ENCODE data around the gene NCAPD2.

Gene NCAPD2, protein sequence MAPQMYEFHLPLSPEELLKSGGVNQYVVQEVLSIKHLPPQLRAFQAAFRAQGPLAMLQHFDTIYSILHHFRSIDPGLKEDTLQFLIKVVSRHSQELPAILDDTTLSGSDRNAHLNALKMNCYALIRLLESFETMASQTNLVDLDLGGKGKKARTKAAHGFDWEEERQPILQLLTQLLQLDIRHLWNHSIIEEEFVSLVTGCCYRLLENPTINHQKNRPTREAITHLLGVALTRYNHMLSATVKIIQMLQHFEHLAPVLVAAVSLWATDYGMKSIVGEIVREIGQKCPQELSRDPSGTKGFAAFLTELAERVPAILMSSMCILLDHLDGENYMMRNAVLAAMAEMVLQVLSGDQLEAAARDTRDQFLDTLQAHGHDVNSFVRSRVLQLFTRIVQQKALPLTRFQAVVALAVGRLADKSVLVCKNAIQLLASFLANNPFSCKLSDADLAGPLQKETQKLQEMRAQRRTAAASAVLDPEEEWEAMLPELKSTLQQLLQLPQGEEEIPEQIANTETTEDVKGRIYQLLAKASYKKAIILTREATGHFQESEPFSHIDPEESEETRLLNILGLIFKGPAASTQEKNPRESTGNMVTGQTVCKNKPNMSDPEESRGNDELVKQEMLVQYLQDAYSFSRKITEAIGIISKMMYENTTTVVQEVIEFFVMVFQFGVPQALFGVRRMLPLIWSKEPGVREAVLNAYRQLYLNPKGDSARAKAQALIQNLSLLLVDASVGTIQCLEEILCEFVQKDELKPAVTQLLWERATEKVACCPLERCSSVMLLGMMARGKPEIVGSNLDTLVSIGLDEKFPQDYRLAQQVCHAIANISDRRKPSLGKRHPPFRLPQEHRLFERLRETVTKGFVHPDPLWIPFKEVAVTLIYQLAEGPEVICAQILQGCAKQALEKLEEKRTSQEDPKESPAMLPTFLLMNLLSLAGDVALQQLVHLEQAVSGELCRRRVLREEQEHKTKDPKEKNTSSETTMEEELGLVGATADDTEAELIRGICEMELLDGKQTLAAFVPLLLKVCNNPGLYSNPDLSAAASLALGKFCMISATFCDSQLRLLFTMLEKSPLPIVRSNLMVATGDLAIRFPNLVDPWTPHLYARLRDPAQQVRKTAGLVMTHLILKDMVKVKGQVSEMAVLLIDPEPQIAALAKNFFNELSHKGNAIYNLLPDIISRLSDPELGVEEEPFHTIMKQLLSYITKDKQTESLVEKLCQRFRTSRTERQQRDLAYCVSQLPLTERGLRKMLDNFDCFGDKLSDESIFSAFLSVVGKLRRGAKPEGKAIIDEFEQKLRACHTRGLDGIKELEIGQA (N-terminal part only)

DNA sequence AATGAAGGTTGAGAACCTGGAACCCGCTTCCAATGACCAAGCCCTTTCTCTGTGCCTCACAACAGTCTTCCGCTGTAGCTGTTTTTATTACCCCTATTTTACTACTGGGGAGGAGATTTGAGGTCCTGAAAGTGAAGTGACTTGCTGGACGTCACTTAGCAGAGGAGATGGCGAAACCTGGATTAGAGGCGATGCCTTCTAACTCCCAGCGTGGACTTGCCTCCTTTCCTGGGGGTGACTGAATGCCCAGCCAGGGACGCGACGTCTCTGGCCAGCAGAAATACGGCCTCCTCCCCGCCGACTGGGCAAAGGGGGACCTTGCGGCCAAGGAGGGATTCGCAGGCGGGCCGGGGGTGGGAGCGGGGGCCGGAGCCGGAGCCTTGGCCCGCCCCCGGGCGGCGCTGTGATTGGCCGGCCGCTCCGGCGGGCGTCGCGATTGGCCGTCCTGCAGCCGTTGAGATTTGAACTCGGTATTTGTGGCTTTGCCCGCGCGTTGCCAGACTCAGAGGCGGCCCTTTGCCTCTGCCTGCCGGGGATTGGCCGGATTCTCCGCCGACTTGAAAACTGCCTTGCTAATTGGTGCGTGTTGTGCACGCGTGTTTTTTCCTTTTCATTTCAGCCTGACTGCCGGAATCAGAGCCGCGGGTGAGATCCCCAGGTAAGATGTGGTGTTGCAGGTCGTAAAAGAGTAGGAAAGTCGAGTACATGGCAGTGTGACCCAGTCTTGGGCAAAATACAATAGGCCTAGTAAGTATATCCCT lies at the start of gene NCAPD2:
TSS of gene NCAPD2 (plus strand) at position 606 of the 761 bp plus-strand sequence. CDS start 997 bp downstream, outside the sequence.
- DNase-seq (ENCODE audit: low read depth in 2 of 2): peak; percentile 87 to 88

DNA sequence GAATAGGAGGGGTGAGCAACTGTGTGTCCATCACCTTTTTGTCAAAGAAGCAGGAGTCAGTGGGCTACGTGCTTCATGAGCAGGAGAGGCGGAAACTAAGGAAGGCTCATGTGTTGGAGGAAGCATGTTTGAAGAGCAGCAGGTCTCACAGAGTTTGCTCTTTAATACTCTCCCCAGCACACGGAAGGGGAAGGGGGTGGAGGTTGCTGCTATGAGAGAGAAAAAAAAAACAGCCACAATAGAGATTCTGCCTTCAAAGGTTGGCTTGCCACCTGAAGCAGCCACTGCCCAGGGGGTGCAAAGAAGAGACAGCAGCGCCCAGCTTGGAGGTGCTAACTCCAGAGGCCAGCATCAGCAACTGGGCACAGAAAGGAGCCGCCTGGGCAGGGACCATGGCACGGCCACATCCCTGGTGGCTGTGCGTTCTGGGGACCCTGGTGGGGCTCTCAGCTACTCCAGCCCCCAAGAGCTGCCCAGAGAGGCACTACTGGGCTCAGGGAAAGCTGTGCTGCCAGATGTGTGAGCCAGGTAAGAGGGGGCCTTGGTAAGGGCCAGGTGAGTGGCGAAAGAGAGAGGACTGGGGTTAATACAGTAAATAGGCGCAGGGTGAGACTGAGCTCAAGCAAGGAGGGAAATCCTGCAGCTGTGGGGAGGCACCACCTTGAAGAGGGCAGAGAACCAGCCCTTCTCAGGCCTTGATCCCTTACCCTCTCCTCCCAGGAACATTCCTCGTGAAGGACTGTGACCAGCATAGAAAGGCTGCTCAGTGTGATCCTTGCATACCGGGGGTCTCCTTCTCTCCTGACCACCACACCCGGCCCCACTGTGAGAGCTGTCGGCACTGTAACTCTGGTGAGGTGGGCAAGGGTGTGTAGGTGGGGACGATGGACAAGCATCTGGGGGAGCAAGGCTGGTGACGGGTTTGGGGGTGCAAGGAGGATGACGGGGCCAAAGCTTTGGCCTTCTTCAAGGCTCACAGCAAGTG lies 48.9 kb upstream of the NCAPD2 start, which contains the start of gene CD27:
TSS of gene CD27 (plus strand) at position 252 of the 985 bp plus-strand sequence. CDS start at position 393, 141 bp downstream.
- DNase-seq (ENCODE audit: low read depth in 2 of 2): no peak

DNA sequence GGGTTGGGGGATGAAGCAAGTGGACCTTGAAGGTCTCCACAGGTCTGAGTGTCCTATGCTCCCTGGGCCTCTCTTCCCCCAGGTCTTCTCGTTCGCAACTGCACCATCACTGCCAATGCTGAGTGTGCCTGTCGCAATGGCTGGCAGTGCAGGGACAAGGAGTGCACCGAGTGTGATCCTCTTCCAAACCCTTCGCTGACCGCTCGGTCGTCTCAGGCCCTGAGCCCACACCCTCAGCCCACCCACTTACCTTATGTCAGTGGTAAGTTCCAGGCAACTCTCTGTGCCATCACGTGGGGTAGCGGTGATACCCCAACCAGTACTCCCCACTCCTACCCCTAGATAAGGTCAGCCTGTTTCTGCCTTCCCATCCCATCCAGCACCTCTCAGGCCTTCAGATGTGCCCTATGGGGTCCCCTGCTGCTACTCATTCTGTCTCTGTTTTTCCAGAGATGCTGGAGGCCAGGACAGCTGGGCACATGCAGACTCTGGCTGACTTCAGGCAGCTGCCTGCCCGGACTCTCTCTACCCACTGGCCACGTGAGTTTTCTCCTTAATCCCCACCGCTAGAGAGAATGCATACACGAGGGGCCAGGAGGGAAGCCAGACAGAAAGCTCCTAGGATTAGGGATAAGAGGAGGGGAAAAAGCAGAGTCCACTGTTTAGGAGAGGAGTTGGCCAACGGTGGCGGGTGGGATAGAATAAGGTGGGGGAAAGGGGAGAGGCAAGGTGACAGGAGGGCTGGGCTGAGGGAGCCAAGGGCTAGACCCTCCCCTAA lies 43.6 kb upstream of the NCAPD2 start:
- DNase-seq (ENCODE audit: low read depth in 2 of 2): no peak

DNA sequence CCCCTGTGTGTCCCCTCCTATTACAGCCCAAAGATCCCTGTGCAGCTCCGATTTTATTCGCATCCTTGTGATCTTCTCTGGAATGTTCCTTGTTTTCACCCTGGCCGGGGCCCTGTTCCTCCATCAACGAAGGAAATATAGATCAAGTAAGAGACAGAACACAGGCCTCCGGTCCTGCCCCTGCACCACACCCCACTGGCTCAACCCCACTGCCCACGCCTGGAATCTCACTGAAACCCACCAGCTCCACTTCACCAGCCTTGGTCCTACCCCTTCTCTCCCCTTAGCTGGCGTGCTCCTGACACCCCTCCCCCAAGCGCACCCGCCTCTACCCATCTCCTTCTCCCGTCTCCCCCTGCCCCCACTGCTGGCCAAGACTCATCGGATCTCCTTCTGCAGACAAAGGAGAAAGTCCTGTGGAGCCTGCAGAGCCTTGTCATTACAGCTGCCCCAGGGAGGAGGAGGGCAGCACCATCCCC lies 43.0 kb upstream of the NCAPD2 start:
- DNase-seq (ENCODE audit: low read depth in 2 of 2): no peak

DNA sequence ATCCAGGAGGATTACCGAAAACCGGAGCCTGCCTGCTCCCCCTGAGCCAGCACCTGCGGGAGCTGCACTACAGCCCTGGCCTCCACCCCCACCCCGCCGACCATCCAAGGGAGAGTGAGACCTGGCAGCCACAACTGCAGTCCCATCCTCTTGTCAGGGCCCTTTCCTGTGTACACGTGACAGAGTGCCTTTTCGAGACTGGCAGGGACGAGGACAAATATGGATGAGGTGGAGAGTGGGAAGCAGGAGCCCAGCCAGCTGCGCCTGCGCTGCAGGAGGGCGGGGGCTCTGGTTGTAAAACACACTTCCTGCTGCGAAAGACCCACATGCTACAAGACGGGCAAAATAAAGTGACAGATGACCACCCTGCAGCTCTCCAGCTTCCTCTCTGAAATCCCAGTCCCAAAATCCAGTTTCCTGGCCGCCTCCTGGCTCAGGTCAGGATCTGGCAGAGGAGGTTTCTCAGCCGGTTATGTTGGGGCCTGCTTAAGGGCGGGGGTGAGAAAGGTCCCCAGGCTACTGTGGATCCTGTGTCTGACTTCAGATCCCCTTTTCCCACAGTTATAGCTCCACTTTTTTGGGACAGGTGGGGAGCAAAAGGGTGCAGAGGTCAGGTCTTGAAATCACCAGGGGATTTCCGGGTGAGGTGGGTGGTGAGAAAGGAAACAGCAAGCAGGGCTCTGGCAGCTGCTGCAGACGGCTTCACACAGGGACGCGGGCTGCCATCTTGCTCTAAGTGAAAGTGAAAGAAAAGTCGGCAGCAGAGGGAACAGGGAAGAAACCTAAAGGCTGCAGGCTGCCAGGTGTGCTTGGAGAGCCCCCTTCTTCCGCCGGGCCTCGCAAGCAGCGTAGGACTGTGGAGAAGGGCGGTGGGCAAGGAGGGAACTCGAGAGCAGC lies 42.3 kb upstream of the NCAPD2 start, which contains the start of gene TAPBPL:
TSS of gene TAPBPL (plus strand) at position 695 of the 897 bp plus-strand sequence. CDS start 207 bp downstream, outside the sequence.
- peak; percentile 58 to 61 for DNase-seq (ENCODE audit: low read depth in 2 of 2)

DNA sequence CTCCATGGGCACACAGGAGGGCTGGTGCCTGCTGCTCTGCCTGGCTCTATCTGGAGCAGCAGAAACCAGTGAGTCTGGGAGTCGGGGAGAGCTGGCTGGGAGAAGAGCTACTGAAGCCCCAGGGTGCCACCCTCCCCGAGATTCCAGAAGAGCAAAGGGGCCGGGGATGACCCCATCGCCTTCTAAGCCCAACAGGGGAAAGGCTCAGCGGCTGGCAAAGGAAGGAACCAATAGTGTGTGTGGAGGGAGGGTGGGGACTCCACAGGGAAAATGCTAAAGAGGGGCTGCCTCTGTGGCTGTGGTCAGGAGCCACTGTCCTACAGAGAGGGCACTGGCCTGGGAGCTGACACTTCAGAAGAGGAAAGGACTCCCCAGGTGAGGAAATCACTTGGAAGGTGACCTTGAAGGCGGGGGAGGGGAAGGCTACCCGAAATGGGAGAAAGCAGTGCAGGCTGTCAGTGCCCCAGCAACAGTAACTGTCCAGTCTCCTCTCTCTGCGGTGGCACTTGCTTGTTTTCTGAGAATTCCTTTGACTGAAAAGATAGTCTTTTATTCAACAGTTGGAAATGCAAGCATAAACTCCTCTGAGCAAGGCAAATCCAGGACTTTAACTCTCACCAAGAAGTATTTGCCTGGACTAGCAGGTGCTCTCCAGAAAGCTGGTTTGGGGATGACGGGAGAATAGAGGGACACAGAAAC lies 41.5 kb upstream of the NCAPD2 start:
- no peak for DNase-seq (ENCODE audit: low read depth in 2 of 2)

DNA sequence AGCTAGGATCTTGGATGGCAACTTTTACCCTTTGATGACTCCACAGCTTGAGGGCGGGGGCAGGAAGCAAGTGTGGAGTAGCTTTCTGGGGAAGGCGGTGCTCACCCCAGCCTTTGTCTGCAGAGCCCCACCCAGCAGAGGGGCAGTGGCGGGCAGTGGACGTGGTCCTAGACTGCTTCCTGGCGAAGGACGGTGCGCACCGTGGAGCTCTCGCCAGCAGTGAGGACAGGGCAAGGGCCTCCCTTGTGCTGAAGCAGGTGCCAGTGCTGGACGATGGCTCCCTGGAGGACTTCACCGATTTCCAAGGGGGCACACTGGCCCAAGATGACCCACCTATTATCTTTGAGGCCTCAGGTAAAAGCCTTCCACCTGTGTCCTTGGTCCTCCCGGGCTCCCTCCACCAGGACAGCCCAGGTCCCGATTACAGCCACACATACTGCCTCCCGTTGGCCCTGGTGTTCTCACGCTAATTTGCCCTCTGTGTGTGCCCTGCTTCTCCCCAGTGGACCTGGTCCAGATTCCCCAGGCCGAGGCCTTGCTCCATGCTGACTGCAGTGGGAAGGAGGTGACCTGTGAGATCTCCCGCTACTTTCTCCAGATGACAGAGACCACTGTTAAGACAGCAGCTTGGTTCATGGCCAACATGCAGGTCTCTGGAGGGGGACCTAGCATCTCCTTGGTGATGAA lies 40.8 kb upstream of the NCAPD2 start:
- no peak for DNase-seq (ENCODE audit: low read depth in 2 of 2)

DNA sequence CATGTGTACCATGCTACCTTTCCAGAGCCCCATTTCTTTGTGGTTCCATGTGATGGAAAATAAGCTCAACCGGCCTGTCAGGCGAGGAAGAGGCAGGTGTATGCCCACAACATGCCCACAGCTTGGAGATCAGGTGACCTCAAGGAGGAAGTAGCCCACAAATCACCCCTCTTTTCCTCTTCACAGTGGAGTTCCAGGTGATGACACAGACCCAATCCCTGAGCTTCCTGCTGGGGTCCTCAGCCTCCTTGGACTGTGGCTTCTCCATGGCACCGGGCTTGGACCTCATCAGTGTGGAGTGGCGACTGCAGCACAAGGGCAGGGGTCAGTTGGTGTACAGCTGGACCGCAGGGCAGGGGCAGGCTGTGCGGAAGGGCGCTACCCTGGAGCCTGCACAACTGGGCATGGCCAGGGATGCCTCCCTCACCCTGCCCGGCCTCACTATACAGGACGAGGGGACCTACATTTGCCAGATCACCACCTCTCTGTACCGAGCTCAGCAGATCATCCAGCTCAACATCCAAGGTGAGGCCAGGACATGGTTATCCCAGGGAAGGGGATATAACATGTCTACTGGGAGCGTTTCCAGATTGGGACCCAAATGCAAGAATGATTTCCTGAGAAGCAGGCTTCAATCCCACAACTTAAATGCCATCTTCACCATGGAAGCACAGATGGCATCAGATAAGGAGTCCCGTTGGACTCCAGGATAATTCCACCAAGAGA lies 36.5 kb upstream of the NCAPD2 start:
- DNase-seq (ENCODE audit: low read depth in 2 of 2): no peak

DNA sequence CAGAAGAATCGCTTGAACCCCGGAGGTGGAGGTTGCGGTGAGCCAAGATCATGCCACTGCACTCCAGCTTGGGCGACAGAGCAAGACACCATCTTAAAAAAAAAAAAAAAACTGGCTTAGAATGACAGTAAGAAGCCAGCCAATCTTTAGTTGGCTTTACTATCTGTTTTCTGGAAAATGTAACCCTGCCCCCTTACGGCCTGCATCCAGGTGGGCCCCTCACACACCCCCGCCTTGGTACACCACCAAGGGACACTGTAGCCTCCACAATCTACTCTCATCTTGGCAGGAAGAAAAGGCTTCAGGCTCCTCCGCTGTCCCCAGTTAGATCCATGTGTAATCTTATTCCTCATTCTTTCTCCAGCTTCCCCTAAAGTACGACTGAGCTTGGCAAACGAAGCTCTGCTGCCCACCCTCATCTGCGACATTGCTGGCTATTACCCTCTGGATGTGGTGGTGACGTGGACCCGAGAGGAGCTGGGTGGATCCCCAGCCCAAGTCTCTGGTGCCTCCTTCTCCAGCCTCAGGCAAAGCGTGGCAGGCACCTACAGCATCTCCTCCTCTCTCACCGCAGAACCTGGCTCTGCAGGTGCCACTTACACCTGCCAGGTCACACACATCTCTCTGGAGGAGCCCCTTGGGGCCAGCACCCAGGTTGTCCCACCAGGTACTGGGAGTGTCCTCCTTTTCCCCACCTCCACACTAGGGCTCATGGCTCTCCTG lies 35.5 kb upstream of the NCAPD2 start:
- no peak for DNase-seq (ENCODE audit: low read depth in 2 of 2)

DNA sequence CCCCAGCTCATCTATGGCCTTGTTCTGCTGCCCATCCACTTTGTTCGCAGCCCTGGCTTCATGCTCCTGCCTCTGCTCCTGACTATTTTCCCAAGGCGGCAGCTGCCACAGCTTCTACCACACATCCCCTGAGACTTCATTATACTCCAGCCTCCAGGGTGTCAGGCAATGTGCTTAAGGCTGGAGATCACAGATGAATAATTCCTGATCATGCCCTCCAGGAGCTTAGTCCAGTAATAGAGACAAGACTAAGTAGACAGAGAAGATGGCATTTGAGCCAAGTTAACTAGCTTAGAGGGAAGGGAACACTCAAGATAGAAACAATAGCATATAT lies 34.9 kb upstream of the NCAPD2 start:
- no peak for DNase-seq (ENCODE audit: low read depth in 2 of 2)

DNA sequence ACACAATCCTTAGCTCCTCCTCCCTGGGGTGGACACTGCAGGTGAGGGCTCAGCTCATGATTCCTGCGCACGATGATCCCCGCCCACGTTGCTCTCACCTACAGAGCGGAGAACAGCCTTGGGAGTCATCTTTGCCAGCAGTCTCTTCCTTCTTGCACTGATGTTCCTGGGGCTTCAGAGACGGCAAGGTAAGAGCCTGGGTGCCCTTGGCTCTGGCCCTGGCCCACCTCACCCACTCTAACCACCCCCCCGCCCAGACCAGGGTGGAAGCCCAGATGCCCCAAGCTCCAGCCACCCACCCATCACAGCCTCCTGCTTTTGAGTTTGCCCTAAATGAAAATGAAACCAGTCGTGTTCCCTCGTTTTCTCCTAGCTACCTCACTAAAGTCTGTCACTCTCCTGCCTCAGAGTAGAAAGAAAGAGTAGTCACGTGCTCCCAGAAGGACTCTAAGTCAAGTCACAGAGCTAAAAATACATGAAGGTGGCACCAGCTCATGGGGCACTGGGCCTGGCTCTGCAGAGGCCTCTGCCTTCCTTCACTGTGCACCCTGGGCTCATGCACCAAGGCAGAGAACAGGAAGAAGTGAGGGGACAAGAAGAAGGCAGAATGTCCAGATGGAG lies 33.0 kb upstream of the NCAPD2 start:
- DNase-seq (ENCODE audit: low read depth in 2 of 2): no peak

DNA sequence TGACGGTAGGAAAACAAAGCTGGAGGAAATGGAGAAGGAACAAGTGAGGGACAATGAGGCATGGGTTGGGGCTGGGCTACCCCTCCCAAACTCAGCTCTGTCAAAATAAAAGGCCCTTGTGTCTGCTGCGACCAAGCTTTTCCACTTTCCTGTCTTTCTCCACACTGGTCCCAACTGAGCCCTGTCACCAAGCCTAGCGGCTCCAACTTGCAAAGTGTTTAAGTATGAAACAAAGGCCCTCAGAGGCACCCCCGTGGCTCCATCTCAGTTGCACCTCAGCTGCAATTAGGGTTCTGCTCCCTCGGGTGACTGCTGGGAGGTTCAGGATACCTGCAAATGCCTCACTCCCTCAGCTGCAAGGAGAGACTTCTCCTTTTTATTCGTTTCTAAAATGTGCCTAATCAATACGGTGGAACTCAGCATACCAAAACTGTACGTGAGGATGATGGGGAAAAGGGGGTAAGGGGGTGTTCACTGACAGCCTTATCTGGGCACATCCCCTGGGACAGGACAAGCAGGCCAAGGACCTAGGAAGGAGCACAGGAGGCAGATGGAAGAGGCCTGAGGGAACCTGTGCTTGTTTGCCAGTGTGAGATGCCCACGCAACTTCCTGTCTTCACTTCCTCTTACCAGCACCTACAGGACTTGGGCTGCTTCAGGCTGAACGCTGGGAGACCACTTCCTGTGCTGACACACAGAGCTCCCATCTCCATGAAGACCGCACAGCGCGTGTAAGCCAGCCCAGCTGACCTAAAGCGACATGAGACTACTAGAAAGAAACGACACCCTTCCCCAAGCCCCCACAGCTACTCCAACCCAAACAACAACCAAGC lies 32.3 kb upstream of the NCAPD2 start:
- no peak for DNase-seq (ENCODE audit: low read depth in 2 of 2)

DNA sequence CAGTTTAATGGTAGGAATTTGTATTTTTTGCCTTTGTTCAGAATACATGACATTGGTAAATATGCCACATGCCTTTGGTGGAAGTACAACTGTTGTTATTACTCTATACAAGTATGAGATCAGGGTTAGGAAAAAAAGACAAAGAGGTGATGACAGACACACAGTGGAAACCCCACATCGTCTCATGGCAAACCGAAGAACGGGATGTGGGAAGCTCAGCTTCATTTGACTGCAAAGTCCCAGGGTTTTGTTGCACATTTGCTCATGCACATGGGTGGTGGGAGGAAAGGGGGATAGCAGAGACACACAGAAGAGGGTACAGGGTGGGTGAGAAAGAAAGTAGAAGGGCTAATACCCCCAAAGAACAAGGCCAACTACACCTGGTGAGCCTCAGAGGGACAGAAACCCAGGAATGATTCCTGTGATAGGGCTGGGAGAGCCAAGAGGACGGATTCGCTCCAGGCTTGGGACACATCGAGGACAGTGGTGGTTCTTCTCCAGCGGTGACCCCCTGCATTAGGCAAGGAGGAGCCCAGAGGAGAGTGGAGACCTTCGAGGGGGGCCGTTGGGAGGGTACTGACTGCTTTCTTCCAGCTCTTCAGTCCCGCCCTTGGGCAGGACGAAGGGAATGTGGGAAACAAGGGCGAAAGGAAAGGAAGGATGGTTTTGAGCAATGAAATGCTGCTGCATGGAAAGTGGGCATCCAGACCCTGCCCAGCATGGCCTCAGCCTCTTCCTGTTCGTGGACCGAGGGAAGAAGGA lies 31.5 kb upstream of the NCAPD2 start:
- no peak for DNase-seq (ENCODE audit: low read depth in 2 of 2)
